ENCODE measurements around the gene ATP6V1B1.
A peak's percentile ranks its signal among the peaks of the same experiment; 100 is the strongest.

Gene ATP6V1B1

GRCh38 chr2:70926042-70926441 is 9.7 kb upstream of the ATP6V1B1 start:
- DNase-seq (ENCODE audit: low read depth, low spot score), result no peak

GRCh38 chr2:70927138-70927537 is 8.6 kb upstream of the ATP6V1B1 start:
- no peak for DNase-seq (ENCODE audit: low read depth, low spot score)

- no peak for DNase-seq (ENCODE audit: low read depth, low spot score)
Measured at GRCh38 chr2:70927641-70928040, 8.1 kb upstream of the ATP6V1B1 start.

GRCh38 chr2:70928366-70928765 is 7.3 kb upstream of the ATP6V1B1 start:
- DNase-seq (ENCODE audit: low read depth, low spot score), result no peak

GRCh38 chr2:70930371-70931329 is 5.0 kb upstream of the ATP6V1B1 start:
- no peak for DNase-seq (ENCODE audit: low read depth, low spot score)

- no peak for DNase-seq (ENCODE audit: low read depth, low spot score)
Measured at GRCh38 chr2:70931376-70932000, 4.2 kb upstream of the ATP6V1B1 start.

- DNase-seq (ENCODE audit: low read depth, low spot score), result no peak
Measured at GRCh38 chr2:70932631-70933230, 3.0 kb upstream of the ATP6V1B1 start.

GRCh38 chr2:70934981-70935380 is 719 bp upstream of the ATP6V1B1 start:
- no peak for DNase-seq (ENCODE audit: low read depth, low spot score)

- no peak for DNase-seq (ENCODE audit: low read depth, low spot score)
Measured at GRCh38 chr2:70936165-70936978, 672 bp downstream of the ATP6V1B1 start.

GRCh38 chr2:70936979-70937811 is 1.5 kb downstream of the ATP6V1B1 start:
- DNase-seq (ENCODE audit: low read depth, low spot score), result no peak

GRCh38 chr2:70937866-70938585 is 2.3 kb downstream of the ATP6V1B1 start:
- no peak for DNase-seq (ENCODE audit: low read depth, low spot score)

- DNase-seq (ENCODE audit: low read depth, low spot score), result no peak
Measured at GRCh38 chr2:70938586-70938950, 2.9 kb downstream of the ATP6V1B1 start.

GRCh38 chr2:70939001-70939838 is 3.5 kb downstream of the ATP6V1B1 start:
- DNase-seq (ENCODE audit: low read depth, low spot score), result no peak

- no peak for DNase-seq (ENCODE audit: low read depth, low spot score)
Measured at GRCh38 chr2:70939839-70940580, 4.3 kb downstream of the ATP6V1B1 start.

GRCh38 chr2:70941186-70941585 is 5.5 kb downstream of the ATP6V1B1 start:
- no peak for DNase-seq (ENCODE audit: low read depth, low spot score)

- DNase-seq (ENCODE audit: low read depth, low spot score), result no peak
Measured at GRCh38 chr2:70941701-70942100, 6.0 kb downstream of the ATP6V1B1 start.

GRCh38 chr2:70942396-70943204 is 6.9 kb downstream of the ATP6V1B1 start:
- peak; percentile 37 for DNase-seq (ENCODE audit: low read depth, low spot score)

Measured in smooth muscle cell of the brain vasculature (primary cell).